Neural crest cell (in vitro differentiated cells): ENCODE data around the gene CLN5. TPM values are rescaled to one million over a fixed set of nuclear protein-coding genes. Genes with fewer than 3 reads are reported as not detected.

Source experiments
- DNase-seq: peaks from one replicate; pipeline ENCODE4 v3.0.0; 2021; ENCODE audit warnings: low read depth, mixed read lengths, low spot score
- H3K27ac Mint-ChIP-seq: one replicate; pipeline ENCODE4 v1.8.0; 2021; ENCODE audit warnings: mild to moderate bottlenecking, mixed read lengths; ENCODE audit not compliant: unreplicated experiment
- H3K27me3 Mint-ChIP-seq: 2 replicates; pipeline ENCODE4 v1.8.0; 2021; ENCODE audit warnings: low read depth, mild to moderate bottlenecking, mixed read lengths
- H3K36me3 Mint-ChIP-seq: 2 replicates; pipeline ENCODE4 v1.8.0; 2021; ENCODE audit warnings: low read depth, mild to moderate bottlenecking, mixed read lengths
- H3K4me1 Mint-ChIP-seq: 2 replicates; pipeline ENCODE4 v1.8.0; 2021; ENCODE audit warnings: mixed read lengths
- H3K4me3 Mint-ChIP-seq: one replicate; pipeline ENCODE4 v1.8.0; 2021; ENCODE audit warnings: mild to moderate bottlenecking, mixed read lengths
- H3K9me3 Mint-ChIP-seq: 2 replicates; pipeline ENCODE4 v1.8.0; 2021; ENCODE audit warnings: mixed read lengths
- CTCF ChIP-seq: fragments of 200-600 bp; sonication (generic); conservative IDR thresholded peaks from 2 replicates; pipeline ENCODE4 v1.5.0; 2021; ENCODE audit warnings: antibody characterized with exemption, mild to moderate bottlenecking
- long read RNA-seq: library from polyadenylated mRNA; unstranded; transcript quantifications from one replicate; pipeline ENCODE4 v2.0.0, GENCODE V29; 2020
- total RNA-seq: library from RNA; stranded (reverse); gene quantifications from 2 replicates; pipeline ENCODE4 v1.2.1, GENCODE V29; 2021

Gene CLN5
- total RNA-seq: 17.3 and 17.5 TPM in 2 replicates
- long read RNA-seq, full-length matches to known transcripts: 55 of 57 reads
- long read RNA-seq, partial matches to known transcripts: 2 of 57 reads
- long read RNA-seq, other reads (novel, unspliced or antisense): 0 of 57 reads

GRCh38 chr13:76991796-76992547 is at the start of gene CLN5:
Gene CLN5 (plus strand): TSS chr13:76992081. CDS start chr13:76992099, 18 bp downstream.
- H3K9me3 Mint-ChIP-seq: no peaks in the 10 kb centered on the region
- H3K4me3 Mint-ChIP-seq: peak within 1 kb of the TSS; percentile 97
- H3K27ac Mint-ChIP-seq: peak within 1 kb of the TSS; percentile 98
- TF ChIP-seq CTCF: no peak
- H3K4me1 Mint-ChIP-seq: peaks cover 30% of the 10 kb centered on the region
- DNase-seq: peak; percentile 73
- peaks cover 6% of the 10 kb centered on the region for H3K36me3 Mint-ChIP-seq
- H3K27me3 Mint-ChIP-seq: no peaks in the 10 kb centered on the region

GRCh38 chr13:76942363-76942762 is 49.5 kb upstream of the CLN5 start:
- H3K36me3 Mint-ChIP-seq: no peaks in the 10 kb centered on the region
- H3K9me3 Mint-ChIP-seq: peaks cover 2% of the 10 kb centered on the region
- H3K27me3 Mint-ChIP-seq: no peaks in the 10 kb centered on the region
- no peak overlapping the region for H3K27ac Mint-ChIP-seq
- TF ChIP-seq CTCF: no peak
- no peak for DNase-seq
- H3K4me3 Mint-ChIP-seq: no peak overlapping the region
- peaks cover 4% of the 10 kb centered on the region for H3K4me1 Mint-ChIP-seq

GRCh38 chr13:76943646-76944045 is 48.2 kb upstream of the CLN5 start:
- no peaks in the 10 kb centered on the region for H3K36me3 Mint-ChIP-seq
- H3K27ac Mint-ChIP-seq: no peak overlapping the region
- H3K4me1 Mint-ChIP-seq: peaks cover 4% of the 10 kb centered on the region
- no peak overlapping the region for H3K4me3 Mint-ChIP-seq
- peaks cover 4% of the 10 kb centered on the region for H3K9me3 Mint-ChIP-seq
- TF ChIP-seq CTCF: no peak
- no peaks in the 10 kb centered on the region for H3K27me3 Mint-ChIP-seq
- no peak for DNase-seq

- H3K27me3 Mint-ChIP-seq: no peaks in the 10 kb centered on the region
- peaks cover 4% of the 10 kb centered on the region for H3K4me1 Mint-ChIP-seq
- H3K4me3 Mint-ChIP-seq: no peak overlapping the region
- no peak for TF ChIP-seq CTCF
- H3K27ac Mint-ChIP-seq: no peak overlapping the region
- no peaks in the 10 kb centered on the region for H3K36me3 Mint-ChIP-seq
- H3K9me3 Mint-ChIP-seq: peaks cover 6% of the 10 kb centered on the region
- no peak for DNase-seq
Observed at GRCh38 chr13:76944456-76944855, 47.4 kb upstream of the CLN5 start.

- Mint-ChIP-seq H3K27ac (no peak within 1 kb of the TSS), H3K36me3 (peaks cover 2% of the 10 kb centered on the region), H3K4me1 (peaks cover 1% of the 10 kb centered on the region), H3K9me3 (peaks cover 6% of the 10 kb centered on the region), H3K27me3 (no peaks in the 10 kb centered on the region), H3K4me3 (no peak within 1 kb of the TSS)
- DNase-seq: no peak
- TF ChIP-seq CTCF: no peak
Observed at GRCh38 chr13:76948149-76948548, 43.7 kb upstream of the CLN5 start, which contains the start of gene ACOD1. Gene ACOD1 (plus strand): TSS chr13:76948511. CDS start chr13:76948559, 48 bp downstream.
